NCI-H526 treated with DMSO at 0.1 percent for 48 hours (cell line): ENCODE measurements around the gene CNTNAP3B.
"Not testable (repeated sequence)": the region's sequence is repeated elsewhere in the genome, so short reads cannot be mapped to it uniquely, and the experiment has no call there.

Experiments
- DNase-seq: peaks from one replicate; lab custom pipeline; 2025; lab: John Stamatoyannopoulos, UW

The CNTNAP3B gene

DNA sequence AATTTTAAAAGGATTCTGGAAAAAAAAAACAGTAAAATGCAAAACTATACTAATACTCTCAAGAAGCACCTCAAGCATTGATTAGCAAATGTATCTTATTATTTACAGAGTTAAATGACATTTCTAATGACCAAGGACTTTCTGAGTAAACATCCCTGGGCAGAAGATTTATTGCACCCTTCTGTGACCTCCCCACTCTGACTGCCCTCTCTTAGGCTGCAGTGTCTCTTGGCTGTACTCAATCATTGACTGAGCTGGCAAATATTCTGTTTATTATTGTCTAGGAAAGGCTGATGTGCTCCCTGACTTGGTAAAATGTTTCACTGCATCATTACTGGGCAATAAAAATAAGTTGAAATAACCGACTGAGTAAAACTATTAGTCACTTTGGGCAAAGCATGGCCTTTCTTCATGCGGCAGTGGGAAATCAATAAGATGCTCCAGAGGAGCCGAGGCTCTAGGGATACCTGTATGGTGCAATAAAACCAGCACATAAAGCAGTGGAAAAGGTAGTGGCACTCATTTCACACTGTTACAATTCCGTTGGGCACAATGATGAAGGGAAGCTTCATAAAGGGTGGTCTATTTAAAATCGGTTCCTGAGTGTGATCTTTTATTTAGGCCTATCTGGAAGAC is 151.1 kb downstream of the CNTNAP3B start:
- DNase-seq = not testable (repeated sequence)

DNA sequence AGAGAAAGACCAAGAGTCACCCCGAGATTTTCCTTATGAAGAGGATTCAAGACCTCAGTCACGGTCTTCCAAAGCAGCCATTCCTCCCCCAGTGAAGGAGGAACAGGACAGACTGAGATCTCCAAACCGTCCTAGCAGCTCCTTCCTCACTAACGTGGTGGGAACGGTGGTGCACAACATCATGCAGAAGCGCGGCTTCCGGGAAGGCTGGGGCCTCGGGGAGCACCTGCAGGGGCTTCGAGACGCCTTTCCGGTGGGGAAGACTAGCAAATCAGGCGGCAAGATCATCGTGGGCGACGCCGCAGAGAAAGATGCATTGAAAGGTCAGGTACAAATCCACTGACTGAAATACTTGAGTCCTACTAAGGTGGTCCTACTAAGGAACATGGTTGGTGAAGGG is 154.3 kb downstream of the CNTNAP3B start:
- not testable (repeated sequence) for DNase-seq

DNA sequence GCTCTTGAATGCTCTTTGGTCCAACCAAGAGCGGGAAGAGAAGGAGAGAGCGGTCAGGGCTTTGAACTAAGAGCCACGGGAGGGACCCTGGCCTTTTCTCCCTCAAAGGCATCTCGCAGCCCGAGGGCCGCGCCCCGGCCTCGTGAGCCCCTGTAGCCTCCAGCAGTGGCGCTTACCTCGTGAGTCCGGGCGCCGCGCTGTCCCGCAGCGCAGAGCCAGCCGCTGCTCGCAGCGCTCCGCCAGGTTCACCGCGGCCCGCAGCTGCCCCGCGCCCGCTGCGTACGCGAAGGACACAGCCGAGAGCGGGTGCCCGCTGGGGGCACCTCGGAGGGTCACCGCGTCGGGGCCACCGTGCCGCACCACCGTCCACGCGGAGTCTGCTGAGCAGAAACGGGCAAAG is 176.2 kb downstream of the CNTNAP3B start:
- DNase-seq = not testable (repeated sequence)

DNA sequence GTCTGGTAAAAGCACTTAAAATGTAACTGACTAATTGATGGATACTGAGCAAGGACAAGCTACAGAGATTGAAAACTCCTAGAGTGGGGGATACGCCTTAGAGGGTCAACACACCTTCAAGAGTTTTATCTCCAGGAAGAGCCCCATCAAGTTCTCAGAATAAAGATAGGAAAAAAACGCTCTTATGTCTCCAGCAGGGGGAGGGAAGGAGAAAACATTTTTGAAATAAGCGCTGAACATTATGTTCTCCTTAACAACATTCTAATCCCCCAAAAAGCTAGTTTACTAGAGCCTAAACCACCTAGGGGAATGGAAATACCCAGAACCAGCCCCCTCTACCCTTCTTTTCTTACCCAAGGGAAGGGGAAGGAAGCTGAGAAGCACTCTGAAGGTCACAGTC is 187.5 kb downstream of the CNTNAP3B start:
- DNase-seq = not testable (repeated sequence)

DNA sequence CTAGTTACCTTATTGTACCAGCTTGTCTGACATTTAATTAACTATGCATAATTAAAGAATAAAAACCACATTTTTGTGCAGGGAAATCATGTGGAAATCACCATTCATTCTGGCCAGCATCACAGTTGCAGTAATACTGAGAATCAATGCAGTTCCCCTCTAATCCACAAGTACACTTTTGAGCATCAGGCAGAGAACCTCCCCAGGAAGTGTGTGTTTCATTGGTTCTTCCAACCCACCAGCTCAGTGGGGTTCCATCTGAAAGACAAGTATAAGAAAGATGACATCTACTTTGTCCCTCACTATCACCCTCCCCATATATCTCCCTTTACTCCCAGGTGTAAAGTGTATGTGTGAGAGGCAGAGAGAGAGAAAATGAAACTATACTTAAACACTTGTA is 191.1 kb downstream of the CNTNAP3B start:
- DNase-seq = not testable (repeated sequence)

DNA sequence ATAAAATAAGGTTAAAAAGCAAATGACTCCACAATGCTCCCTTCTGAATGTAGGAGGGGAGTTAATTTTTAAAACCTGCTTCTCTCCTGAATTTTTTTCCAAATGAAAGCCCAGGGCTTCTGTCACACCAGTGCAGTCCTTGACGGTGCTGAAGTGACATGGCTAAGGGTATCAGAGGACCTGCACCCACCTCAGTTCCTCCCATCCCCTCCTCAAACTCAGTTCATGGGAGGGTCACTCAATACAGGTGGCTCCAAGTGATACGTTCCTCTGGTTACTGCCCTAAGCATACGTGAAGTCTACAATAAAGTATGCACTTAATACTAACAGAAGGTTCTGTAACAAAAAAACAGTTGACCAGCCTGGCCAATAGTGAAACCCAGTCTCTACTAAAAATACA is 193.5 kb downstream of the CNTNAP3B start:
- not testable (repeated sequence) for DNase-seq

DNA sequence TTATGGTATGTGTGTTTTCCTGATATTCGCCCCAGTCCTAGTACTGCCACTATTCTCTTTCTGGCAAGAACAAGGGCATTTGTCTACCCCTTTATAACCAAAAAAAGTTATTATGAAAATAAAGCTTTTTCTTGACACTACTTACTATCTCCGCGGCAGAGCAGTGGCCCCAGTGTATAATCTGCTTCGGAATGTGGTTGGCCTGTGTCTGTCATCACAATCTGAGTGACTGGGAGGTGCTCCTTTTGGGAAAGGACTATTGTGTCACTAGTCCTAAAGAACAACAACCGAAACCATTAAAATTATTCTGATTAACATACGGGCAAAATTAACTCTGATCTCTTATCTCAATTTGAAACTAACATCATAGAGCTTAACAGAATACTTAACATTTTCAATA is 200.1 kb downstream of the CNTNAP3B start:
- not testable (repeated sequence) for DNase-seq

- not testable (repeated sequence) for DNase-seq
Measured at GRCh38 chr9:41917374-41917773, 211.9 kb downstream of the CNTNAP3B start.

GRCh38 chr9:41905488-41905887 is 223.7 kb downstream of the CNTNAP3B start:
- DNase-seq = not testable (repeated sequence)

DNA sequence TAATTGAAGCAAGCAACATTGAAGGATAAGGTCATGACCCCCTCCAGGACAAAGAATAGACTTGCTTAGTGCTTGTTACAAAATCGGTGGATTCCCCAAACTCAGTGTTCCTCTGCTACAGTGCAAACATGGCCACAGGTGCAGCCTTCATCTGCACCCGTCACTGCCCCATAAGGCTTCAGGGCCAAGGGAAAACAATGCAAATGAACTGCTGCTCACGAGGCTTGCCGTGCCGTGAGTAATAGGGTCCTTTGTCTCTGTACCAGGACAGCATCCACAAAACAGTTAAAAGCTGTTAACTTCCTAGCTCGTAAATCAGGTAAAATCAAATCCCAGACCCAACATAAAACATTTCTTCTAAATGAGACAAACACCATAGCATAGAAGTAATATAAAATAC is 226.5 kb downstream of the CNTNAP3B start:
- not testable (repeated sequence) for DNase-seq

DNA sequence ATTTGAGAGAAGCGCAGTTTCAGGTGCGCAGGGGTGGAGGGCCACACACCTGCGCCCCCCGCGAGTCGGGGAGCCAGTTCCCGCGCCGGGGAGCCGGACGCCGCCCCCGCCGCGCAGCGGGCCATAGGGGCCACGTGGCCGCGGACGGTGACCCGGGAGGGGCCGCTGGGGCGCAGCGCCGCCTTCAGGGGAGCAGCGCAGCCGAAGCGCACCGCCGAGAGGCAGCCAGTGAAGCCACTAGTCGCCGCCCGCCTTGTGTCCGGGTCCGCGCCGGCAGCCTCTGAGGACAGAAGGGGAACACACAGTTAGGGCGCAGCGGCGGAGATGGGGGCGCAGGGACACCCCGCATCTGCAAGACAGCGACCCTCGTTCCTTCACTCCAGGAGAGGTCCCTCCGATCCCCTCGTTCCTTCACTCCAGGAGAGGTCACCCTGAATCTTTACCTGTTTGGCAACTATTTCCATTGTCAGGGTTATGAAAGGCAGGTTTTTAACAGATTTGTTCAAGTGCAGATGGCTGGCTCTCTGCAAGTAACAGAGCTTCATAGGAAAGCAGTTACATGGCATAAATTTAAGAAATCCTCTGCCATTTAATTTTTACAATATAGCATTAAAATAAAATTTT is 230.4 kb downstream of the CNTNAP3B start:
- DNase-seq = not testable (repeated sequence)

DNA sequence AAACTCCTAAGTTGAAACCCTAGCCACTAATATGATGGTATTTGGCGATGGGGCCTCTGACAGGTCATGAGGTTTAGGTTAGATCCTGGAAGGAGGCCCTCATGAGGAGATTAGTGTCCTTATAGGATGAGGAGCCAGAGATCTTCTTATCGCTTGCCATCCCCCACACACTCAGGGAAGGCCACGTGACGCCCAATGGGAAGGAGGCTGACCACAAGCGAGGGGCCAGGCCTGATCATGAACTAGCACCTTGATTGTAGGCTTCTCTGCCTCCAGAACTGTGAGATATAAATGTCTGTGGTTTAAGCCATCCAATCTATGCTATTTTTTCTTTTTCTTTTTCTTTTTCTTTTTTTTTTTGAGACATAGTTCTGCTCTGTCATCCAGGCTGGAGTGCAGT is 254.7 kb downstream of the CNTNAP3B start:
- DNase-seq = not testable (repeated sequence)

DNA sequence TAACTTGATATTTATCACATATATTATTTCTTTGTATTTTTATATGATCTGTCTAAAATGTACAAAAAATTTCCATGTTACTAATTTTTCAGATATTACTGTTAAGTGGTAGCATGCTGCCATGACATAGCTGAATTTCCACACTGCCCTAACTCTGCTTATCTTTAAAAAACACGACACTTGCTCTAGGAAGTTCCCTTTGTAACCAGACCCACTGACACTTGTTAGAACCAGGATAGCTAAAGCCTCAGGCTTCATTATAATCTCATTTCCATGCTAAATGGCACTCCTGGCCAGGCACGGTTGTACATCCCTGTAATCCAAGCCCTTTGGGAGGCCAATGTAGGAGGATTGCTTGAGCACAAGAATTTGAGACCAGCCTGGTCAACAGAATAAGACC is 273.8 kb downstream of the CNTNAP3B start:
- not testable (repeated sequence) for DNase-seq

DNA sequence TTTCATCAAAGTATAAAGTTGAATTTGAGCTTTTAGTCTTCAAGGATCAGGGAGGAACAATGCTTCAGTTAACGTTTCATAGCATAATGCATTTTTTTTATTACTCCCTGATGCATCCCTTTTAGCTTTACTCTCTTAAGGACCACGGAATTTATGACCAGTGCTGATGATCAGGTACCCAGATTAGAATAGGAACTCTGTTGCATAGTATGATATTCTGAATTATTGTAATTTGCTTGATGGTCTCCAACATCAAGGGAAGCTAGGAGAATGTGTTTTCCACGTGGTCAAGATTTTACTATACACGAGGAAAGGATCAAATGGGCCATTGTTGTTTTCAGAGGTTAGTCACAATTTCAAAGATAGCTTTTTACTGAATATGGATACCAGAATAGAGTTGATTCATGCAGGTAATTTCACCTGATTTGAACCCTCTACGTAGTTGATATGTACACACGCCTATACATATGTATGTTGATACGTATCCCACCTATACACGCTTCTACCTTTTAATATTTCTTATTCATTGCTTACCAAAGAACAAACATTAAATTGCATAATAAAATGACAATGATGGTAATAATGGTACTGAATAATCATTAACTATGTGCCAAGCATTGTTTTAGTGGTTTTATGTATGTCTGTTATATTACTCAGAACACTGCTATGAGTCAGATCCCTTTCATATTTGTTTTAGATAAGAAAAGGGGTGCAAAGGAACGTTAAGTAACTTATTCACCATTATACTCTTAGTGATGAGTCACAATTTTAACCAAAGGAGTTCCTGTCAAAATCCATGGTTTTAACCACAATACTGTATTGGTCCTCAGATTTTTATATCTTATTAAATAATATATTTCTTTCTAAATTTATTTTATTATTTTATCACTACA is 277.1 kb downstream of the CNTNAP3B start:
- DNase-seq = not testable (repeated sequence)

DNA sequence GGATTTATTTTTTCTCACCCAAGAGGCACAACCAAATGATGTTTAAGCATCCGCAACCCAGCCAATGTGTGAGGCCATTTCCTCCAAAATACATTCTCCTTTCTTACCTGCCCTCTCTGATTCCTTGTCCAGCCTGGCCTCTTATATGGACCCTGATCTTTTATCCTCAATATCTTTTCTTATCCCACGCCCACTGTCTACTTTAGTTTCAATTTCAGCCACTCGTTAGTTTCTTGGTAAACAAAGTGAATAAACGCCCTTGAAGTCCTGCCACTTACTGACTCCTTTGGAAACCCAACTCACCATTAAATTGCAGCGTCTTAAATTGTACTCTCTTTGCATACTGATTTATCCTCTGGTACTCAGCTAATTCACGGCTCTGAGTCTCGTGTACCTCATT is 281.4 kb downstream of the CNTNAP3B start:
- not testable (repeated sequence) for DNase-seq
